Activated CD4-positive, alpha-beta T cell treated with anti-CD3 and anti-CD28 coated beads for 36 hours (primary cell): Measurements from ENCODE around the gene TAS2R39. TPM values are rescaled to one million over a fixed set of nuclear protein-coding genes. Genes with fewer than 3 reads are reported as not detected.
"Not testable (repeated sequence)": the region's sequence is repeated elsewhere in the genome, so short reads cannot be mapped to it uniquely, and the experiment has no call there.

Experiments
- ATAC-seq: fragments of 200-7000 bp; cut with Tn5 transposase; one replicate; pipeline ENCODE4 v1.10.0; 2021; ENCODE audit warnings: mild to moderate bottlenecking, moderate library complexity
- CTCF ChIA-PET: fragments of 350-600 bp; sonication (Branson Sonifier 250); formaldehyde crosslinking; loops from one replicate; lab custom pipeline; 2021; ENCODE audit warnings: antibody characterized with exemption; lab: Charles Lee
- POLR2A ChIA-PET: fragments of 350-600 bp; sonication (Branson Sonifier 250); formaldehyde crosslinking; loops from one replicate; lab custom pipeline; 2021; ENCODE audit warnings: antibody characterized with exemption, inconsistent platforms; lab: Charles Lee
- DNase-seq: peaks from one replicate; pipeline ENCODE4 v3.0.0-alpha.2; 2020
- H3K27ac Mint-ChIP-seq: one replicate; pipeline ENCODE4 v1.8.0; 2021; ENCODE audit warnings: mixed read lengths
- H3K27me3 Mint-ChIP-seq: one replicate; pipeline ENCODE4 v1.8.0; 2021; ENCODE audit warnings: mixed read lengths
- H3K36me3 Mint-ChIP-seq: one replicate; pipeline ENCODE4 v1.8.0; 2021; ENCODE audit warnings: low read depth, mixed read lengths
- H3K4me1 Mint-ChIP-seq: one replicate; pipeline ENCODE4 v1.8.0; 2021; ENCODE audit warnings: mixed read lengths
- H3K4me3 Mint-ChIP-seq: one replicate; pipeline ENCODE4 v1.8.0; 2021; ENCODE audit warnings: mild to moderate bottlenecking, moderate library complexity, mixed read lengths
- H3K9me3 Mint-ChIP-seq: one replicate; pipeline ENCODE4 v1.8.0; 2021; ENCODE audit warnings: low read depth, mixed read lengths
- intact Hi-C, 2 experiments: fragments of 100-400 bp; cut with DNase I in 1 of 2; cut with micrococcal nuclease in 1 of 2; formaldehyde crosslinking; loops; one replicate each; pipeline versions ENCODE4 v1.14.2 to v1.15.1; 2022 to 2024; cut with DNase I, micrococcal nuclease
- total RNA-seq, 2 experiments: library from RNA; stranded (reverse); gene quantifications; one replicate each; pipeline ENCODE4 v1.2.3, GENCODE V29; 2021

The TAS2R39 gene
- total RNA-seq, 2 experiments from 2014 or later: not detected

- no peak overlapping the region for H3K27ac Mint-ChIP-seq
- ChIA-PET POLR2A (no interaction called here), CTCF (interaction anchor here (1.0 kb wide), 1 partner anchor 30 kb away, joined by 4 read pairs; no protein-coding TSS in a partner anchor)
- H3K27me3 Mint-ChIP-seq: peaks cover 11% of the 10 kb centered on the region
- H3K9me3 Mint-ChIP-seq: no peaks in the 10 kb centered on the region
- H3K4me1 Mint-ChIP-seq: no peaks in the 10 kb centered on the region
- no peak overlapping the region for H3K4me3 Mint-ChIP-seq
- DNase-seq: no peak
- no peaks in the 10 kb centered on the region for H3K36me3 Mint-ChIP-seq
- ATAC-seq: no peak
- intact Hi-C loops: no loop called here
Measured at GRCh38 chr7:143185551-143185950, 2.3 kb downstream of the TAS2R39 start.

- Mint-ChIP-seq H3K9me3 (no peaks in the 10 kb centered on the region), H3K4me1 (no peaks in the 10 kb centered on the region), H3K27me3 (peaks cover 8% of the 10 kb centered on the region), H3K36me3 (no peaks in the 10 kb centered on the region), H3K27ac (no peak overlapping the region), H3K4me3 (no peak overlapping the region)
- no peak for ATAC-seq
- ChIA-PET POLR2A (no interaction called here), CTCF (interaction anchor here (1.0 kb wide), 1 partner anchor 139 kb away, joined by 5 read pairs; no protein-coding TSS in a partner anchor)
- intact Hi-C loops: no loop called here
- DNase-seq: no peak
Measured at GRCh38 chr7:143188994-143189393, 5.8 kb downstream of the TAS2R39 start.

- CTCF ChIA-PET: interaction anchor here (1.0 kb wide), 1 partner anchor 21 kb away, joined by 4 read pairs; no protein-coding TSS in a partner anchor
- ATAC-seq (no peak), DNase-seq (no peak)
- Mint-ChIP-seq H3K9me3 (no peaks in the 10 kb centered on the region), H3K4me1 (no peaks in the 10 kb centered on the region), H3K4me3 (no peak overlapping the region), H3K27me3 (peaks cover 5% of the 10 kb centered on the region), H3K36me3 (no peaks in the 10 kb centered on the region), H3K27ac (no peak overlapping the region)
- intact Hi-C loops: loop anchor here in 1 of 2 experiments (1.0 kb wide), 1 partner anchor 11 kb away; no protein-coding TSS in a partner anchor
- POLR2A ChIA-PET: no interaction called here
Measured at GRCh38 chr7:143193880-143194279, 10.7 kb downstream of the TAS2R39 start.

GRCh38 chr7:143199040-143199439 is 15.8 kb downstream of the TAS2R39 start:
- H3K4me1 Mint-ChIP-seq: no peaks in the 10 kb centered on the region
- intact Hi-C loops: no loop called here
- no peak for ATAC-seq
- no peak overlapping the region for H3K4me3 Mint-ChIP-seq
- POLR2A ChIA-PET: no interaction called here
- no peak for DNase-seq
- H3K27me3 Mint-ChIP-seq: peaks cover 16% of the 10 kb centered on the region
- H3K27ac Mint-ChIP-seq: no peak overlapping the region
- H3K9me3 Mint-ChIP-seq: no peaks in the 10 kb centered on the region
- no peaks in the 10 kb centered on the region for H3K36me3 Mint-ChIP-seq
- CTCF ChIA-PET: interaction anchor here (1.2 kb wide), 1 partner anchor 16 kb away, joined by 3 read pairs; no protein-coding TSS in a partner anchor

- no peak overlapping the region for H3K27ac Mint-ChIP-seq
- DNase-seq (no peak), ATAC-seq (no peak)
- H3K4me3 Mint-ChIP-seq: no peak overlapping the region
- peaks cover 16% of the 10 kb centered on the region for H3K27me3 Mint-ChIP-seq
- no peaks in the 10 kb centered on the region for H3K9me3 Mint-ChIP-seq
- H3K4me1 Mint-ChIP-seq: peaks cover 9% of the 10 kb centered on the region
- intact Hi-C loops: no loop called here
- no peaks in the 10 kb centered on the region for H3K36me3 Mint-ChIP-seq
- CTCF ChIA-PET: interaction anchor here (3.2 kb wide), 1 partner anchor 13 kb away, joined by 23 read pairs; no protein-coding TSS in a partner anchor
- POLR2A ChIA-PET: no interaction called here
Measured at GRCh38 chr7:143202161-143202560, 18.9 kb downstream of the TAS2R39 start.

GRCh38 chr7:143203386-143203785 is 20.2 kb downstream of the TAS2R39 start:
- CTCF ChIA-PET: interaction anchor here (0.6 to 3.2 kb wide), 7 partner anchors 11 to 200 kb away, joined by 3 to 23 read pairs (median 3); no protein-coding TSS in a partner anchor
- Mint-ChIP-seq H3K4me3 (no peak overlapping the region), H3K27me3 (peaks cover 12% of the 10 kb centered on the region), H3K4me1 (peaks cover 9% of the 10 kb centered on the region), H3K9me3 (no peaks in the 10 kb centered on the region), H3K36me3 (no peaks in the 10 kb centered on the region), H3K27ac (no peak overlapping the region)
- intact Hi-C loops: no loop called here
- DNase-seq: no peak
- POLR2A ChIA-PET: no interaction called here
- no peak for ATAC-seq

GRCh38 chr7:143205560-143206293 is 22.5 kb downstream of the TAS2R39 start:
- POLR2A ChIA-PET: no interaction called here
- intact Hi-C loops: loop anchor here in 1 of 2 experiments (1.0 kb wide), 1 partner anchor 12 kb away; no protein-coding TSS in a partner anchor

GRCh38 chr7:143210541-143210940 is 27.3 kb downstream of the TAS2R39 start:
- H3K4me1 Mint-ChIP-seq: peaks cover 8% of the 10 kb centered on the region
- ATAC-seq (no peak), DNase-seq (no peak)
- H3K9me3 Mint-ChIP-seq: no peaks in the 10 kb centered on the region
- H3K36me3 Mint-ChIP-seq: no peaks in the 10 kb centered on the region
- POLR2A ChIA-PET: no interaction called here
- intact Hi-C loops: loop anchor here (10.0 kb wide), 6 partner anchors 576 to 906 kb away; no protein-coding TSS in a partner anchor
- CTCF ChIA-PET: no interaction called here
- H3K4me3 Mint-ChIP-seq: no peak overlapping the region
- no peaks in the 10 kb centered on the region for H3K27me3 Mint-ChIP-seq
- no peak overlapping the region for H3K27ac Mint-ChIP-seq

More at GRCh38 chr7:143205560-143206293, 22.5 kb downstream of the TAS2R39 start:
- Mint-ChIP-seq H3K4me3 (no peak overlapping the region), H3K36me3 (no peaks in the 10 kb centered on the region), H3K4me1 (peaks cover 9% of the 10 kb centered on the region), H3K9me3 (no peaks in the 10 kb centered on the region), H3K27ac (no peak overlapping the region), H3K27me3 (peaks cover 5% of the 10 kb centered on the region)
- DNase-seq (peak; percentile 37), ATAC-seq (peak; percentile 60)
- CTCF ChIA-PET: interaction anchor here (1.1 to 1.2 kb wide), 2 partner anchors 9 to 198 kb away, joined by 3 to 6 read pairs; no protein-coding TSS in a partner anchor

- DNase-seq, H3K9me3 Mint-ChIP-seq, H3K27me3 Mint-ChIP-seq, ATAC-seq, H3K4me3 Mint-ChIP-seq, POLR2A ChIA-PET, H3K27ac Mint-ChIP-seq, H3K4me1 Mint-ChIP-seq, H3K36me3 Mint-ChIP-seq: not testable (repeated sequence)
- intact Hi-C loops: loop anchor here (10.0 kb wide), 6 partner anchors 579 to 909 kb away; no protein-coding TSS in a partner anchor
- CTCF ChIA-PET: interaction anchor here (1.9 to 5.7 kb wide), 7 partner anchors 10 to 610 kb away, joined by 6 to 247 read pairs (median 14); no protein-coding TSS in a partner anchor
Measured at GRCh38 chr7:143213478-143213877, 30.3 kb downstream of the TAS2R39 start.

GRCh38 chr7:143214789-143215679 is 31.8 kb downstream of the TAS2R39 start:
- H3K36me3 Mint-ChIP-seq: no peaks in the 10 kb centered on the region
- H3K9me3 Mint-ChIP-seq: no peaks in the 10 kb centered on the region
- no peak overlapping the region for H3K27ac Mint-ChIP-seq
- H3K4me1 Mint-ChIP-seq: no peaks in the 10 kb centered on the region
- DNase-seq (peak; percentile 70), ATAC-seq (peak; percentile 89)
- H3K27me3 Mint-ChIP-seq: peaks cover 2% of the 10 kb centered on the region
- H3K4me3 Mint-ChIP-seq: no peak overlapping the region
- POLR2A ChIA-PET: interaction anchor here (0.6 kb wide), 2 partner anchors 90 to 193 kb away, joined by 3 read pairs; no protein-coding TSS in a partner anchor
- intact Hi-C loops: loop anchor here (1.0 to 10.0 kb wide), 12 partner anchors 207 to 1238 kb away; no protein-coding TSS in a partner anchor
- CTCF ChIA-PET: interaction anchor here (0.5 to 5.7 kb wide), 80 partner anchors 9 to 1561 kb away, joined by 3 to 247 read pairs (median 4); partner anchors contain the start of genes GSTK1, PIP, TAS2R39 and TCAF1
